NCI-H446 treated with DMSO at 0.1 percent for 48 hours (cell line): ENCODE data around the gene PXMP2.
"Not testable (repeated sequence)": the region's sequence is repeated elsewhere in the genome, so short reads cannot be mapped to it uniquely, and the experiment has no call there.

ENCODE experiments used
- DNase-seq: peaks from one replicate; lab custom pipeline; 2025; lab: John Stamatoyannopoulos, UW

PXMP2 gene

DNA sequence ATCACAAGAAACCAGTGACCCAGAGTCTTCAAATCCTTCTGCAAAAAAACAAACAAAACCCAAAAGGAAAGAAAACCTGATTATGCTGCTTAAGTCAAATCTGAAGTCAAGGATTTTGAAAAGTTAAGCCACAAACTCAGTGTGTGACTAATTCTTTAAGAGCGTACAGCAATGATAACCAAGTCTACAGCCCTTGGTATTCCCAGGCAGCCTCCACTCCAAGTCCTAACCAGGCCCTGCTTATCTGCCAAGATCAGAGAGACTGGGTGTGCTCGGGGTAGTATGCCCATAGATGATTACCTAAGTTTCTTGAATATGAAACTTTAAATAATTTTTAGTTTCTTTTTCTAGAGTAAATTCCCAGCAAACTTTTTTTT lies 36.4 kb downstream of the PXMP2 start:
- DNase-seq = no peak

DNA sequence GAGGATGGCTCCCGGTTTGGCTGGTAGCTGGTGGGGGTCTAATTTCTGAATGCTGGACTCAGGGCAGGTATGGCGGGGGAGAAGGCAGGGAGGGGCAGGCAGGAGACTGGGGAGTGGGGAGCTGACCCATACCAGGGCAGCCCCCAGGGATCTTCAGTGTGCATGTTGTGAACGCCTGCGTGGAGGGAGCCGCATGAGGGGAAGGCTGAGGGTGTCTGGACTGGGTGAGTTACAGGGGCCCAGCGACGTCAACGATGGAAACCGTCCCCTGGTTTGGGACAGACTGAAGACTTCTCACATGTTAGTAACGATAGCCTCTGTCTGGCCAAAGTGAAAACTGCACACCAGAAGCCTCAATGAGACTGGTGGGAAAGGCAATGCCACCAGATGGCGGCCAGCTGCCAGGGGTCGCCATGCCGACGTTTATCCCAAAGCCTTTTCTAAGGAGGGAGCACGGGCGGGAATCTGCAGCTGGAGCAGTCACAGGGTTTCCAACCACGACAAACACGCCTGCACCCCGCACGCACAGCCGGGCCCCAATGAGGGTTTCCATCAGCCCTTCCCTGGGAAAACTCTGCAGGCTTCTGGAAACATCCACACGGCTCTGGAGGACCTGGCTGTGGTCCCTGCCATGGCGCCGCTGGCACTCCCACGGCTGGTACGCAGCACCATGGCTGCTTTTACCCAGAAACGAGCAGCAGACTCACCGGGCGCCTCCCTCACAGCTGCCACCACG lies 37.3 kb downstream of the PXMP2 start:
- no peak for DNase-seq

DNA sequence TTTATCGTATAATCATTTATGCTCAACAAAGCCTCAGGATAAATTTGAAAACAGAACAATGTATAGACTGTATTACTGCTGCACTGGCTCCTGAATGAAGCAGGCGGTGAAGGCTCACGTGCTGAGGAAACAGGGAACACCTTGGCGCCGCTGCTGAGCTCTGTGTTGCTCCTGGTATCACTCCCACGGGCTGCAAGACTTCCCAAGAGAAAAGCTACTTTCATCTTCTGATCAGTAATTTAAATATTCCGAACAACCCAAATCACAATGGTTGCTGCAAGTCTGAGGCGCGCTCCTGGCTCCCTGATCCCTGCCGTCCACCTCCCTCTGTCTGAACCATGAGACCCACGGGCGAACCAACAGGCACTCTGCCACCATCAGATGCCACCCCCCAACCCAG lies 39.0 kb downstream of the PXMP2 start:
- DNase-seq = no peak

DNA sequence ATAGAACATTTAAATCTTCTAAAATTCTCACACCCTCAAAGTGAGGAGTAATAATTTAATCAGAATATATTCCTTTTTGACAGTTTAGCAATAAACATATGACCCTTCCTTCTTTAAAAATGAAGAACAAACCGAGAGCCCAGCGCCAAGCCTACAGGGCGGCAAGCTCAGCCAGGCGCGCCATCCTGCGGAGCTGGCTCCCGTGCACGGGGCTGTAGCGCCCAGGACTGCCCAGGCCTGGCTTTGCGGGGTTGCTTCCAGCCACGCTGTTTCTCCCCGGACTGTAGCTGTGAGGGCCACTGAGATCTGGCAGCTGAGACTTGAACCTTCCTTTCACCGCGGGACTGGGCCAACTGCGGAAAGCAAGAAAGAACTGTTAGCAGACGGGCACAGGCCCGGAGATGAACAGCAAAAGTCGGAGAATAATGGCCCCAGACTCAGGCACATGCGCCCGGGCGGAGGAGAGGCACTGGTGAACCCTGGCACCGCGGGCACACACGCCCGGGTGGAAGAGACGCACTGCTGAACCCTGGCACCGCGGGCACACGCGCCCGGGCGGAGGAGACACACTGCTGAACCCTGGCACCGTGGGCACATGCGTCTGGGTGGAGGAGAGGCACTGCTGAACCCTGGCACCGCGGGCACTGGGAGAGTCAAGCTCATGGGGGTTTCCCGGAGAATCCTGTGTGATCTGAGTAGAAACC lies 39.9 kb downstream of the PXMP2 start:
- no peak for DNase-seq

DNA sequence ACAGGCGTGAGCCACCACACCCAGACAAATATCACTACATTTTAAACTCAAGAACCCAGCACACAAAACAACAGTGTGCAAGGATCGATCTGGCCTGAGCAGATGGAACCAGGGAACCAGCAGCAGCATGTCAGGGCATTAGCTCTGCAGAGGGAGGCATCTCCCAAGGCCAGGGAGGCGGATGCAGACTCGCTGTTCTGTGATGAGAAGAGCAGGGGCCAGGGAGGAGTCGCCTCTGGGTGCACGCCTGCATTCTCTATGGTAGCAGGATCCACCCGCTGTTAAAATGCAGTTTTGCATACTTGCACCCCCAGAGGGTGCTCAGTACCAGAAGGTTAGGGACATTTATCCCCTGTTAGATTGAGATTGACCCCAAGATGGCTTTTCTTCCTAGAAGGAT lies 41.1 kb downstream of the PXMP2 start:
- no peak for DNase-seq

DNA sequence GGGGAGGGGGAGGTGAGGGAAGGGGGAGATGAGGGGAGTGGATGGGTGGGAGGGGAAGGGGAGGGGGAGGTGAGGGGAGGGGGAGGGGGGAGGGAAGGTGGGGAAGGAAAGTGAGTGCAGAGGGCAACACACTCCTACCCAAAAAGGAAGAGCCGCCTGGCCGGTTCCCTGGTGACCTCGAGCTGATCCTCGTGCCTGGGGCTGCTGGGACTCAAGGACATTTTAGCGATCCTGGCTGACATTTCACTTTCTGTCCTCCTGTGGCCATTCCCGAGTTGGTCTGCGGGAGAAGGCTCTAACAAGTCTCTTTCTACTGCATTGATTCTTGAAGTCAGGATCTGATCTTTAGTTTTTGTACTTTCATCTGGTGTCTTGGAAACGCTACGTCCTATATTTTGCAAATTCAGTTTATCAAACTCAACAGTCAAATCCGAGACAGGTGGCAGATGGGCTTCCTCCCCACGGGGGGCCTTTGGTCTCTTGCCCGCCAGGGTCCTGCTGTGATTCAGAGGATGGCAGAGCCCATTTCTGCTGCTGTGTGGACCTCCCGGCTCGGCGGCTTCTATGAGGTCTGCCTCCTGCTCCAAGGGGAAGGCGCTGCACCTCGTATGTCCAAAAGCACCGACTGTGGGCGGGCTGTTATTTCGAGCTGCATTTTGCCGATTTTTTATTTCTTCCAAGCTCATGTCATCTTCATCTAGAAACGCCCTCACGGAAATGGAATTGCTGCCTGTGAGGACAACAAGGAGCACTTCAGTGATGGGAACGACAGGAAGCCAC lies 42.3 kb downstream of the PXMP2 start:
- no peak for DNase-seq

DNA sequence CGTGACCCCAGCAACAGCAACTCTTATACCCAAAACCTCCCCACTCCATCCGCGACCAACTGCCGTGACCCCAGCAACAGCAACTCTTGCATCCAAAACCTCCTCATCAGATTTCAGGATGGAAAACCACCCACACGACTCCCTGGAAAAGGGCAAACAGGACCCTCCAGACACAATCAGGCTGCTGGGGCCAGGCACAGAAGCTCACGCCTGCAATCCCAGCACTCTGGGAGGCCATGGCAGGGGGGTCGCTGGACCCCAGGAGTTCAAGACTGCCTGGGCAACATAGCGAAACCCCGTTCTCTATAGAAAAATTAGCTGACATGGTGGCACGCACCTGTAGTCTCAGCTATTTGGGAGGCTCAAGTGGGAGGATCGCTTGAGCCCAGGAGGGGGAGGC lies 43.0 kb downstream of the PXMP2 start:
- no peak for DNase-seq

DNA sequence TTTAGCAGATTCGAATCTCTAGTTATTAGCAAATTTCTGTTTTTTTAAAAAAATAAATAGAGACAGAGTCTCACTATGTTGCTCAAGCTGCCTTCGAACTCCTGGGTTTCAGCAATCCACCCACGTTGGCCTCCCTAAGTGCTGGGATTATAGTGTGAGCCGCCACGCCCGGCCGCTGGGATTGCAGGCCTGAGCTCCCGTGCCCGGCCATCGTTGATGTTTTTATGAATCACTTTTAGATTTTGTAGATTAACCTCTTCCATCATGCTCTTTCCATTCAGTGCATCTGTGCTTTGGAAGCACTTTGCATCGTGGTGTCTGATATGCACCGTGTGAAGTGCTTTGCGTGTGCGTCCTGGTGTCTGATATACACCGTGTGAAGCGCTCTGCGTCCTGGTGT lies 44.2 kb downstream of the PXMP2 start:
- DNase-seq = no peak

DNA sequence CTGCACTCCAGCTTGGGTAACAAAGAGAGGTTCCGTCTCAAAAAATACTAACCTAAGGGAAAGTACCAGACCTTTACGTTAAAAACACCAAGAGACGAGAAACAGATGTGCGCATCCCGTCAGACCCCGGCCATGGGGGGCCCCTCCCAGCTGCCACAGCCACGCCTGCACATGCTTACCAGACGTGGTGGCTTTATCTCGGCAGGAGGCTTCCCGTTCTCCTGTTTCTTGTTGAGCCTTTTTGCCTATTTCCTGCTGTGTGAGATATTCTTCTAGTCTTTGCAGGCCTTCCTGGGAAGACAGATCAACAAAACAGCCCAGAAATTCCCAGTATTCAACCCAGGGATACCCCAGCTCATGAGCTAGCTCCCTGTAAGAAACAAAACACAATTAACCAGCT lies 46.8 kb downstream of the PXMP2 start:
- DNase-seq = no peak

DNA sequence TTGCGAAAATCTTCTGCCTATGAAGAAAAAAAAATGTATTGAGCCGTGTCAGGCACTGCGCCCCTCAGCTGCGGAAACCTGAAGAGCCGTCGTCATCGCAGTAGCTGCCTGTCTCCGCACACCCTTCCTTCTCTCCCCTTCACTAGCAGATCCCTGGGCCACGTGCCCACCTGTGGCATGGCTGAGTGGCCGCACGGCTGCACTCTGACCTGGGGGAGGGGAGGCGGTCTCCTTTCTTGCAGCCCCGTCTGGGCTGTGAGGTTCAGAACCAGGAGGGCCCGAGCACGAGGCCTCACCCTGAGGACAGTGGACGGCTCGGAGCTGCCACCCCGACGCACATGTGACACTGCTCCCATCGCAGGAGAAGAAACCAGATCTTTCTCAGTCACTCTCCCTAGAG lies 48.1 kb downstream of the PXMP2 start:
- DNase-seq = no peak

DNA sequence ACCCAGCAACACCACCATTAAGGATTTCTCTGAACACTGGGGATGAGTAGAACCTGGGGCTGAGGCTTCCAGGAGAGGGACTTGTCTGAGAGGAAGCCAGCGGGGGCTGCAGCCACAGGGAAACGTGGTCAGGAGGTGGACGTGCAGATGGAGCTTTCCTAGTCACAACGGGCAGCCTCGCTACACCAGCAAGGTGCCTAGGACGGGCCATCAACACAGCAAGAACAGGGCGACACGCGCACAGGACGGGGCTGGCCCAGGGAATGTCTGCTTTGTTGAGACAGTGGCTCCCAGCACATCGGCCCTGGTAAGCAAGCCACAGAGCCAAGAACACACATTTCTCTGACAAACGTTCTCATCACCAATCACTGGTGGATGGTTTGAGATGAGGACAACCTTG lies 49.0 kb downstream of the PXMP2 start:
- DNase-seq = no peak

DNA sequence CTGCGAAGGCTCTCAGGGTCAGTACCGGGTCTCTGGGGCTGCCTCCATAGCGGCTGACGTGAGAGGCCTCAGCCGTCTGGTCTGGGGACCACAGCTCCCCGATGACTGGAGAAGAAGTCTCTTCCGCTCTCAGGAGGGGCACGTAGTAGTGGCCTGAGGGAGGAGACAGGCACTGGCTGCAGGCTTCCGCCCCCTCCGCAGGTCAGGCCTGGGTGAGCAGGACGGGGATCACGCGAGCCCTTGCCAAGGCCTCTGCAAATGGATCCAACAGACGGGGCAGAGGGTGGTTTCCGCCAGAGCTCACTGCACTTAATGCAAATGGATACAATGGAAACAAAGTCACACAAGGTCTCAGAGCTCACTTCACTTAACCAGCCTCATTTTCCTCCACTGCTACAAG lies 49.5 kb downstream of the PXMP2 start:
- DNase-seq = no peak

DNA sequence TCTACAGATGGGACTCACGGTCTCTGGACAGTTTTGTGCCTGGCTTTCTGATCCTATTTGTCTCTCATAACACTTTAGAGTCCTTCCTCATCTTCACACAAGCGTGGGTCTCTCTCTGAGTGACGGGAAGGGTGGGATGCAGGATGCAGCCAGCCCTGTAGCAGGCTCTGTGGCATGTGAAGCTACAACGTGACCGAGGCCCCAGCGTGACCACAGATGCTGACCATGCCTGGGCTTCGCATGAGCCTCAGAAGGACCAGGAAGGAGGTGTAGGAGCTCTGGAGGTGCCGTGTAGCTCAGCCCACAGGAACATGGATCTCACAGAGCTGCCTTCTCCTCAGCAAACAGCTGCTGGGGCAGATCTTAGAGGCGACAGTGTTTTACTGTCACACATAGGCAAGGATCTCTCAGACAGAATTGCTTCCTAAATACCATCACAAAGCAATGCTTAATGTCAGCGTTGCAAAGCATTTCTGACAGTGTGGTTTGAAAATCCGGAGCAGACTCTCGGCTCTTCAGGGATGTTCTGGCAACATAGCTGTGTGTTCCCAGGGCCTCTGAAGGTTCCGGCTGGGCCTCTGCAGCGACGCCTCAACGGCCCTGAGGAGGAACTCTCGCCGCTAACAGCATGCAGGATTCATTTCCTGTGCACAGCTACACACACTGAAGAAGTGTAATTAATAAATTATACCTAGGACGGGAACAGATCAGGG lies 52.4 kb downstream of the PXMP2 start:
- DNase-seq = no peak

DNA sequence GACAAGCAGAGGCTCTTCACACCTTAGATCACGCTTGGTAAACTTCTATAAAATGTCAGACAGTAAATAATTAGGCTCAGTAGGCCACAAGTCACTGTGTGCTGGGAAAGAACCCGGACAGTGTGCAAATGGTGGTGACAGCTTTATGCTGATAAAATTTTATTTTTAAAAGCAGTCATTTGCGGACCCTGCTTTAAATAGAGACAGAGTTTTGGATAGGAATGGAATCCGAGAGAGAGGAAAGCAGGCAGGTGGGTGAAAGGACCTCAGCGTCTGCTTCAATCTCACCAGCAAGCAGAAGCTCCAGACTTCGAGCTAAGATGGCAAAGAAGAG lies 52.9 kb downstream of the PXMP2 start:
- no peak for DNase-seq

DNA sequence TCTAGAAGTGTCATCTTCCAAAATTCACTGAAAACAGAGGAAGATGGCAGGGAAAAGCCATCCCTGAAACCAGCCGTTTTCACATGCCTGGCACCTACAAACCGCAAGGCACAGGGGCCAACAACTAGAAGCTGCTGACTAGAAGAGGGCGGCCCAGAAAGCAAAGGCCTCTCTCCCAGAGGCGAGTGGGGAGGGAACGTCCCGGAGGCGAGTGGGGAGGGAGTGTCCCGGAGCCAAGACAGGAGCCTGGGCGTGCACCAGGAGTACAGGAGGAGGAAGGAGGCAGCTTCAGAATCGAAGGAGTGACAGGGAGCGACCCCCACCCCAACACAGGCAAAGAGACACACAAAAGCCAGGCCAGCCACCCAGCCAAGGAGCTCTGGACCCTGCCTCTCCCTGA lies 53.3 kb downstream of the PXMP2 start:
- DNase-seq = no peak

DNA sequence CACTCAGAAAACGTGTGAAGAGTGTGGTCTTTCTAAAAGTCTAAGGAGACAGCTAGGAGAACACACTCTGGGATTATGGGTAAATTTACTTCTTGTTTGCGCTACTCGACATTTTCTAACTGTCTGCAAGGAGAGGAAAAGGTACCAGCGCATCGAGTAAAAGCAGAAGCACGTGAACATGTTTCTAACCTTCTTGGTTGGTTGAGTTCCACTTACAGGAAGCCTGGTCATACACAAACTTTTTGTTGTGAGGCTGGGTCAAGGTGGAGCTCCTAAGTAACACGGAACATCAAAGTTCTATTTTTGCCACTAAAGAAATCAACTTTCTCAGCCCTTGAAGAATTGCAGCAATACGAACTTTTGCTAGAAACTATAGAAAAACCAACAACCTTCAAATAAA lies 54.2 kb downstream of the PXMP2 start:
- DNase-seq = no peak

DNA sequence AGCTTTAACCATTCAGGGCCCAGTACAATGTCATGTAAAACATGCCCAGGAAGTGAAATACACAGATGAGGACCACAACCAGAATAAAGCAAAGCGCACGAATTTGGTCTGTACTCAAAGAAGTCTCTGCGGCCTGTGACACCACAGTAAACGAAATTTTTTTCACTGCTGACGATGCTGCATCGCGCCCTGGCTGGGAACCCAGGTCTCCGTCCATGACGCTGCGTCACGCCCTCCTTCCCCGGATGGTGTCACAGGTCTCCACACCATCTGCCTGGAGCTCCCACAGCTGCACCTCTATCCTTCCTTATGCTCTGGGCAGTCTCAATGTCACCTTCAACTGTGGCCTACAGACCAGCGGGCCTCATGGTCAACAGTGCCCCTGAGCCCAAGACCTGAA lies 56.4 kb downstream of the PXMP2 start:
- no peak for DNase-seq

DNA sequence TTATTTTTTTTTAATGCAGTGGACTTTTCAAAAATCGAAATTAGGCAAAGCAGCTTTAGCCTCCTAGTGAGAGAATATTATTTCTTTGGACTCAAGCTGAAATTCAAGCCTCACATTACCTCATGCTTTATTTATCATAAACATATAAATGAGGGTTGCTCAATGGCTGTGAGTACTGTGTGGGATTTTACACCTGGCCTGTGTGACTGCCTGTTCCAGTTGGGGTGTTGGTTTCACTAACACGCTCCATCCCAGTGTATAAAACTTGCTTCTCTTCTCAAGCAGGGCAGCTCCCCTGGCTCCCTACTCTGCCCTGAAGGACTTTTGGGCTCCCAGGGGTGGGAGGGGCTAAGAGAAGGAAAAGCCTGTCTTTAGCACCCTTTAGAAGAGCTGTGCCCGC lies 59.2 kb downstream of the PXMP2 start:
- no peak for DNase-seq

DNA sequence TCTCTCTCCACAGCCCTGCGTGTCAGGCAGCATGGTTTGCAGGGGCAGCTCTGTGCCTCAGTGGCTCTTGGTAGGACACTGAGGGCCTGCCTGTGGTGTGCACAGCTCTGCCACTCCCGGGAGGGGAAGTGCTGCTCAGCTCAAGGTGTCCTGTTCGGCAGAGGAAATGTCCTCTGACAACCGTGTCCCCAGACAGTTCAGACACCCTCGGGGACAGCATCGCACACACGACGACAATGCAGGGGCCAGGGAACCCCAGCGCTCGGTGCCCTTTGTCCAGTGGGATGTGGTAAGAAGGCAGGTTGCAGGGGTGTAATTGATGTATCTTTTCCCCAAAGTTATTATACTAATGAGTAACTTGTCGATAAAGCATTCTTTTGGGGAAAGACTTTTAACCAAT lies 60.0 kb downstream of the PXMP2 start:
- DNase-seq = no peak

DNA sequence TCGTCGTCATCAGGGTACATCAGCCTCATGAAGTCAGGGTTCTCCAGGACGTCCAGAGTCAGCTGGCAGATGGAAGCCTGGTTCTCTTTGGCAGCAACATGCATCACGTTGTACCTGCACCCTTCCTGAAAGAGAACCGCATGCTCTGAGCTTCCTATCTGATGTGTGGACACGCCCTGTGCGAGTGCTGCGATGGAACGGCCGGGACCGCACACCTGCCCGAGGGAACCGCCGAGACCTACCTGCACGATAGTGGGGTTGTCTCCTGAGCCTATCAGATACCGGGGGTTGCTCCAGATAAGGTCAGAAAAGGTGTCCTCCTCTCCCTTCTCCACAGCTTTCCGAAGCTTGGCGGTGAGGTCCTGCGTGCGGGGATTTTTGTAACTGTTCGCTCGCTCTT lies 60.5 kb downstream of the PXMP2 start:
- no peak for DNase-seq

DNA sequence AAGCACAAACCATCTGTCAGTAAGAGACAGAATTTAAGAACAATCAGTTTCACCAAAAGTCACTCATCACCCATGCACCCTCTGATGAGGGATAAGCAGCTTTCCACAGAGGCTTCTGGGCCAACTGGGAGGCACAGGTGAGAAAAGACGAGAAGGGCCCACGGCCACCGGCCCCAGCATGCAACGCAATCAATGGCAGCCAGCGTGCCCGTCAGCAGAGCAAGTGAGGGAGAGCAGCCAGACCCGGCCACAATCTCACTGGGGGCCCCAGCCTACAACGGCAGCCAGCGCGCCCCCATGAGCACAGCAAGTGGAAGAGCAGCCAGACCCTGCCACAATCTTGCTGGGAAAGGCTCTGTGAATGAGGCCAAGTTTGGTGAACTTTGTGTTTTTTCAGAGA lies 60.9 kb downstream of the PXMP2 start:
- no peak for DNase-seq

DNA sequence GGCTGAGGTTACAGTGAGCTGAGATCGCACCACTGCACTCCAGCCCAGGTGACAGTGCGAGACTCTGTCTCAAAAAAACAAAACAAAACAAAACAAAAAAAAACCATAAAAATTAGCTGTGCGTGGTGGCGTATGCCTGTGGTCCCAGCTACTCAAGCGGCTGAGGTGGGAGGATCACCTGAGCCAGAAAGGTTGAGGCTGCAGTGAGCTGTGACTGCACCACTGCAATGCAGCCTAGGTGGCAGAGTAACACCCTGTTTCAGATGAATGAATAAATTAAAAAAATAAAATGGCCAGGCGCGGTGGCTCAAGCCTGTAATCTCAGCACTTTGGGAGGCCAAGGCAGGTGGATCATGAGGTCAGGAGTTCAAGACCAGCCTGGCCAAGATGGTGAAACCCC lies 66.3 kb downstream of the PXMP2 start:
- DNase-seq = not testable (repeated sequence)
